A549 (cell line): ENCODE data around the gene DCLK2.

Experiments used
- BHLHE40 ChIP-seq: IDR thresholded peaks from 2 replicates; pipeline ENCODE4 v1.6.1; 2012; ENCODE audit warnings: low read depth, low read length, inconsistent platforms
- EHMT2 ChIP-seq: fragments of 200-600 bp; sonication (generic); IDR thresholded peaks from 2 replicates; pipeline ENCODE4 v1.6.1; 2016; ENCODE audit warnings: antibody characterized with exemption, low read depth, mild to moderate bottlenecking, moderate library complexity
- HOXB13 ChIP-seq: fragments of 250-450 bp; sonication (Bioruptor Pico); IDR thresholded peaks from 2 replicates; pipeline ENCODE4 v1.5.0; 2020; ENCODE audit warnings: low read depth, mild to moderate bottlenecking, moderate library complexity
- POLR2A ChIP-seq: IDR thresholded peaks from 2 replicates; pipeline ENCODE4 v1.6.1; 2012; ENCODE audit warnings: mild to moderate bottlenecking, low read length
- RARB ChIP-seq: fragments of 250-450 bp; sonication (Bioruptor Pico); IDR thresholded peaks from 2 replicates; pipeline ENCODE4 v1.8.0; 2021; ENCODE audit warnings: mild to moderate bottlenecking, moderate library complexity
- TF ChIP-seq, protein P1 (sequence below): fragments of 450-650 bp; IDR thresholded peaks from 2 replicates; pipeline ENCODE4 v1.6.1; 2014; ENCODE audit warnings: antibody characterized with exemption
- TF ChIP-seq, protein P2 (sequence below): fragments of >200 bp; sonication (Bioruptor Twin); formaldehyde crosslinking; IDR thresholded peaks from 3 replicates; pipeline ENCODE4 v1.5.1; 2016
- TF ChIP-seq, protein P3 (sequence below): fragments of 200-600 bp; sonication (generic); IDR thresholded peaks from 2 replicates; pipeline ENCODE4 v1.6.1; 2016; ENCODE audit warnings: antibody characterized with exemption, mild to moderate bottlenecking, moderate library complexity

GRCh38 chr4:150065740-150066139 is 12.5 kb upstream of the DCLK2 start:
- TF ChIP-seq, protein P1, sequence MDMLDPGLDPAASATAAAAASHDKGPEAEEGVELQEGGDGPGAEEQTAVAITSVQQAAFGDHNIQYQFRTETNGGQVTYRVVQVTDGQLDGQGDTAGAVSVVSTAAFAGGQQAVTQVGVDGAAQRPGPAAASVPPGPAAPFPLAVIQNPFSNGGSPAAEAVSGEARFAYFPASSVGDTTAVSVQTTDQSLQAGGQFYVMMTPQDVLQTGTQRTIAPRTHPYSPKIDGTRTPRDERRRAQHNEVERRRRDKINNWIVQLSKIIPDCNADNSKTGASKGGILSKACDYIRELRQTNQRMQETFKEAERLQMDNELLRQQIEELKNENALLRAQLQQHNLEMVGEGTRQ = no peak
- TF ChIP-seq, protein P2, sequence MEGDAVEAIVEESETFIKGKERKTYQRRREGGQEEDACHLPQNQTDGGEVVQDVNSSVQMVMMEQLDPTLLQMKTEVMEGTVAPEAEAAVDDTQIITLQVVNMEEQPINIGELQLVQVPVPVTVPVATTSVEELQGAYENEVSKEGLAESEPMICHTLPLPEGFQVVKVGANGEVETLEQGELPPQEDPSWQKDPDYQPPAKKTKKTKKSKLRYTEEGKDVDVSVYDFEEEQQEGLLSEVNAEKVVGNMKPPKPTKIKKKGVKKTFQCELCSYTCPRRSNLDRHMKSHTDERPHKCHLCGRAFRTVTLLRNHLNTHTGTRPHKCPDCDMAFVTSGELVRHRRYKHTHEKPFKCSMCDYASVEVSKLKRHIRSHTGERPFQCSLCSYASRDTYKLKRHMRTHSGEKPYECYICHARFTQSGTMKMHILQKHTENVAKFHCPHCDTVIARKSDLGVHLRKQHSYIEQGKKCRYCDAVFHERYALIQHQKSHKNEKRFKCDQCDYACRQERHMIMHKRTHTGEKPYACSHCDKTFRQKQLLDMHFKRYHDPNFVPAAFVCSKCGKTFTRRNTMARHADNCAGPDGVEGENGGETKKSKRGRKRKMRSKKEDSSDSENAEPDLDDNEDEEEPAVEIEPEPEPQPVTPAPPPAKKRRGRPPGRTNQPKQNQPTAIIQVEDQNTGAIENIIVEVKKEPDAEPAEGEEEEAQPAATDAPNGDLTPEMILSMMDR = no peak
- TF ChIP-seq POLR2A (no peak), RARB (CRISPR knock-in tag) (no peak), HOXB13 (CRISPR knock-in tag) (no peak), EHMT2 (no peak), BHLHE40 (no peak)
- TF ChIP-seq, protein P3, sequence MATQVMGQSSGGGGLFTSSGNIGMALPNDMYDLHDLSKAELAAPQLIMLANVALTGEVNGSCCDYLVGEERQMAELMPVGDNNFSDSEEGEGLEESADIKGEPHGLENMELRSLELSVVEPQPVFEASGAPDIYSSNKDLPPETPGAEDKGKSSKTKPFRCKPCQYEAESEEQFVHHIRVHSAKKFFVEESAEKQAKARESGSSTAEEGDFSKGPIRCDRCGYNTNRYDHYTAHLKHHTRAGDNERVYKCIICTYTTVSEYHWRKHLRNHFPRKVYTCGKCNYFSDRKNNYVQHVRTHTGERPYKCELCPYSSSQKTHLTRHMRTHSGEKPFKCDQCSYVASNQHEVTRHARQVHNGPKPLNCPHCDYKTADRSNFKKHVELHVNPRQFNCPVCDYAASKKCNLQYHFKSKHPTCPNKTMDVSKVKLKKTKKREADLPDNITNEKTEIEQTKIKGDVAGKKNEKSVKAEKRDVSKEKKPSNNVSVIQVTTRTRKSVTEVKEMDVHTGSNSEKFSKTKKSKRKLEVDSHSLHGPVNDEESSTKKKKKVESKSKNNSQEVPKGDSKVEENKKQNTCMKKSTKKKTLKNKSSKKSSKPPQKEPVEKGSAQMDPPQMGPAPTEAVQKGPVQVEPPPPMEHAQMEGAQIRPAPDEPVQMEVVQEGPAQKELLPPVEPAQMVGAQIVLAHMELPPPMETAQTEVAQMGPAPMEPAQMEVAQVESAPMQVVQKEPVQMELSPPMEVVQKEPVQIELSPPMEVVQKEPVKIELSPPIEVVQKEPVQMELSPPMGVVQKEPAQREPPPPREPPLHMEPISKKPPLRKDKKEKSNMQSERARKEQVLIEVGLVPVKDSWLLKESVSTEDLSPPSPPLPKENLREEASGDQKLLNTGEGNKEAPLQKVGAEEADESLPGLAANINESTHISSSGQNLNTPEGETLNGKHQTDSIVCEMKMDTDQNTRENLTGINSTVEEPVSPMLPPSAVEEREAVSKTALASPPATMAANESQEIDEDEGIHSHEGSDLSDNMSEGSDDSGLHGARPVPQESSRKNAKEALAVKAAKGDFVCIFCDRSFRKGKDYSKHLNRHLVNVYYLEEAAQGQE = no peak
